Stimulated activated effector memory CD8-positive, alpha-beta T cell treated with anti-CD3 and anti-CD28 coated beads, Interleukin-12 subunit alpha, Interleukin-12 subunit beta, amount 100 ng/mL, for 72 hours (primary cell): Measurements from ENCODE around the gene SEC63.

ENCODE experiments used
- ATAC-seq: fragments of 150-1000 bp; cut with Tn5 transposase; 2 replicates; pipeline ENCODE4 v1.10.0; 2021
- DNase-seq, 2 donors: peaks; one replicate each; pipeline ENCODE4 v3.0.0; 2021 to 2022; ENCODE audit warnings: low spot score in 2 of 2
- H3K27ac Mint-ChIP-seq: one replicate; pipeline ENCODE4 v1.8.0; 2022; ENCODE audit warnings: mild to moderate bottlenecking, mixed read lengths
- H3K36me3 Mint-ChIP-seq: one replicate; pipeline ENCODE4 v1.8.0; 2022; ENCODE audit warnings: mild to moderate bottlenecking, mixed read lengths
- H3K4me1 Mint-ChIP-seq: one replicate; pipeline ENCODE4 v1.8.0; 2022; ENCODE audit warnings: mixed read lengths
- H3K4me3 Mint-ChIP-seq: one replicate; pipeline ENCODE4 v1.8.0; 2022; ENCODE audit warnings: mild to moderate bottlenecking, mixed read lengths
- H3K9me3 Mint-ChIP-seq: one replicate; pipeline ENCODE4 v1.8.0; 2022; ENCODE audit warnings: mixed read lengths

SEC63 gene

DNA sequence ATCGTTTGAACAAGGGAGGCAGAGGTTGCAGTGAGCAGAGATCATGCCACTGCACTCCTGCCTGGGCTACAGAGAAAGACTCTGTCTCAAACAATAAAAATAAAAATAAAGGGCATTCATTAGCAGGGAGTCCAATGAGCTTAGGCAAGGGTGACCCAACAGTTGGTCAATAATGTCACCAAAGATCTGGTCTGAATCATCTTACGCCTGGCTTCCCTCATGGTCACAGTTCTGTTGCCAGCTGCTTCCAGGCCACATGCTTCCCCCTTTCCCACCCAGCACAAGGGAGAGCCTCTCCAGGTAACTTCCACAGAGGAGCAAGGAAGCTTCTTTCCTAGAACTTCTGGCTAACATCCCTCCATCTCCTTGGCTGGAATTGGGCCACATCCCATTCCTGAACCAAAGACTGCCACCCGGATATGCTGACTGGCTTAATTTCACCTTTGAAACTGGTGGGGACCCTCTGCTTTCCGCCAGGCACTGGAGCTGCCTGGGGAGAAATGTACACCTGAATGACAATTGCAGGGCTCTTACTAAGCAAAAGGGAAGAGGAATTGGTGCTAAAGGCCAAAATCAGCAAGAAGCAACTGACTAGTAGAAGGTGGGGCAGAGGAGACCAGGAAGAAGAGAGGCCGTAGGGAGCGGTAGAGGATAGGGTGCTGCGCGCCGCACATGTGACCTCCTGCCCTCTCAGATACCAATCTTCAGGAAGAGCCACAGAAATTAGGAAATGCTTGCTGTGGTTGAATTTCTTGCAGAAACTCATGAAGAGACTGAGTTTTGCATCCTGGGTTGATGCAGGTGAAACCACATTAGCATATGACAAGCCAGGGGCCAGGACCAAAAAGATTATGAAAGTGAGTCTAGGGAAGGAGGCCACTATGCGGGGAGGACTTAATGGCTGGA is 125.6 kb downstream of the SEC63 start:
- H3K4me1 Mint-ChIP-seq = peaks cover 10% of the 10 kb centered on the region
- H3K9me3 Mint-ChIP-seq = no peaks in the 10 kb centered on the region
- peak in 1 of 2 donors; percentile 44 for DNase-seq
- ATAC-seq = no peak
- H3K36me3 Mint-ChIP-seq = peaks cover 6% of the 10 kb centered on the region
- no peak overlapping the region for H3K4me3 Mint-ChIP-seq
- H3K27ac Mint-ChIP-seq = peak overlapping the region; percentile 1

DNA sequence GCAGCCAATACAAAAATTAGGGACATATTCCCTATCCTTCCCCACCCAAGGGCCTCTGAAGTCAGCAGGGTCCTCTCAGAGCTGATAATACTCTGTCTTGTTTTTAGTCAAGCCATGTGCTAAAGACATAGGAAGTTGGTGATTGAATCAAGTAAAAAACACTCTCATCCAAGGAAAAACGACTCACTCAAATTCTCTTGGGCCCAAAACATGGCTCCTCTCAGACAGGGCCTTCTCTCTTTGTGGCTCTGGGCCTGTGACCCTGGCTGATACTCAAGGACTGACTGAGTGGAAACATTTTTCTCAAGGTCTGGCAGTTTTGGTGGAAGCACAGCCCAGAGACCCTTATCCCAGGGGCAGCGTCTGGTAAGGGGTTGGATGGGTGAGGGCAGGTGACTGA is 127.9 kb downstream of the SEC63 start:
- no peaks in the 10 kb centered on the region for H3K9me3 Mint-ChIP-seq
- ATAC-seq (peak; percentile 27), DNase-seq (no peak)
- H3K4me3 Mint-ChIP-seq = no peak overlapping the region
- H3K36me3 Mint-ChIP-seq = peaks cover 6% of the 10 kb centered on the region
- peaks cover 14% of the 10 kb centered on the region for H3K4me1 Mint-ChIP-seq
- no peak overlapping the region for H3K27ac Mint-ChIP-seq

DNA sequence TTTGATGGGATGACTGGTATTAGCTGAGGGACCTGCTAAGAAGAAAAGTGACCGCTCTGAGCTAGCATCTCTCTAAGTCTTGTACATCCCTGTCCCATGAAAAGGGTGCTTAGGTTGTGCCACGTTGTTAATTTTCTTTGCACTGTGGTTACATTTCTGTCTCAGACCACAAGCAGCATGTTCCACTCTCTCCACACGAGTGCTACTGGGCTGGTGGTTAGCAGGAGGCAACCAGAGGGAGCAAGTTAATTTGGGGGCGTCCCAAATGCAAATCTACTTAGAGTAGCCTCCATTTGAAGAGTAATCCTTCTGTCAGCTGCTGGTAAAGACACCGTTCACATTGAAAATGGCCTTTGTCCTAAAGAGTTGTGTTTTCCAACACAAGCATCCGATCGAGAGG is 130.5 kb downstream of the SEC63 start:
- Mint-ChIP-seq H3K4me3 (no peak overlapping the region), H3K9me3 (no peaks in the 10 kb centered on the region), H3K36me3 (peaks cover 15% of the 10 kb centered on the region), H3K27ac (no peak overlapping the region), H3K4me1 (peaks cover 31% of the 10 kb centered on the region)
- ATAC-seq (peak; percentile 42), DNase-seq (no peak)

DNA sequence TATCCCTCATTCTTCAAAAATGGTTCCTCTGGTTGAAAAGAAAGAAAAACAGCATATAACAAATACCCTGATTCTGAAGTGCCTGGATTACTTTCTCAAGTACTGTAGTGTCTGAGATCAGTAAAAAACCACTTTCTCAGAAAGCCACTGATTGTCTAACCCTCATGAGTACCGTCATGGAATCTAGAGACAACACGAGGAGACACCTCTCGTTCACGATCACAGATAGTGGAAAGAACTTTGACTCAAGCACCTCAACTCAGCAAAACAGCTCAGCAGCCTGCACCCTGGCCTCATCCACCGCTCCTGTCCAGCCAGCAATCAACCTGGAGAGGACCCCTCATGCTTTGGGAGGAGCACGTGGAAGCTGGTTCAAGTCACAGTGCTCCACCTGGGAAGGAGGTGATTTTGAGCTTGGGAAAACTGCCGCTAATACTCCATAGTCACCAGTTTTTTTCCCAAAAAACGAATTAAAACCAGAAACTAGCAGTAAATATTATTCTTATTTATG is 134.9 kb downstream of the SEC63 start:
- peak overlapping the region; percentile 93 for H3K27ac Mint-ChIP-seq
- peak overlapping the region; percentile 80 for H3K4me3 Mint-ChIP-seq
- no peaks in the 10 kb centered on the region for H3K9me3 Mint-ChIP-seq
- peak; percentile 81 for ATAC-seq
- peaks cover 11% of the 10 kb centered on the region for H3K36me3 Mint-ChIP-seq
- peaks cover 72% of the 10 kb centered on the region for H3K4me1 Mint-ChIP-seq
- DNase-seq = peak; percentile 29 to 70

DNA sequence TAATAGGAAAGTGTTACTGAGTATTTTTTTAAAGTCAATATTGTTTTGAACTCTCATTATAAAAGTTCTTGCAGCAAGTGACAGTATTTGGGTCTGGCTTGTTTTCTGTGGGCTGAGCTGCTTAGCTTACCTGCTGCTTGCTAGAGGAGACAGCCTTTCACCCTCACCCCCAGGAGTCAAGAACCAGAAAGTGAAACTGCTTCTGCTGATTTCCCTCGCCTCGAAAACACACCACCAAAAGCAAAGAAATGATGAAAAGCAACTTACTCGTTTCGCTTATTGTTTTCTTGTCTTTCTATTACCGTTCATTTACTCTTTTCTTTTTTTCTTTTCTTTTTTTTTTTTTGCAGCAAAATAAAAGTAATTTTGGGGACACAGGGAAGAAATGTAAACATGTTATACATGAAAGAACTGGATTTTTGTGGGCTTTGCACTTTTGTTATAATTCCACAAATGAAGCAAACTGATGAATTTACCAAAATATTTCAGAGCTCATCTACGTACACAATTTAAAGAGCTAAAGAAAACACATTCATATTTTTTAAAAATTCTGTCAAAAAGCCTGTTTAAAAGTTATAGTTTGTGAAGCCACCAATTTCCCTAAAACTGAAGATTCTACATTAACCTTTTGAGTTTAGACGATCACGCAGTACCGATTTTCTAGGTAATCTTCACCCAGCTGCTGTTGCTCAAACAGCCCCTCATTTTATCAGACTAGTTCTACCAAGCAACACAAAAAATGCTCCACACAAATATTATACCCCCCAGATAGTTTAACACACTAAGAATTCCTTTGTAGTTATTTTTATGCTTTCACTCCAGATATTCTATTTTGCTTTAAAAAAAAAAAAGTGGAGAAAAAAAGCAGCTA is 135.6 kb downstream of the SEC63 start:
- Mint-ChIP-seq H3K27ac (peak overlapping the region; percentile 93), H3K4me1 (peaks cover 79% of the 10 kb centered on the region), H3K9me3 (no peaks in the 10 kb centered on the region), H3K36me3 (peaks cover 11% of the 10 kb centered on the region), H3K4me3 (peak overlapping the region; percentile 80)
- DNase-seq (peak in 1 of 2 donors; percentile 67), ATAC-seq (no peak)

DNA sequence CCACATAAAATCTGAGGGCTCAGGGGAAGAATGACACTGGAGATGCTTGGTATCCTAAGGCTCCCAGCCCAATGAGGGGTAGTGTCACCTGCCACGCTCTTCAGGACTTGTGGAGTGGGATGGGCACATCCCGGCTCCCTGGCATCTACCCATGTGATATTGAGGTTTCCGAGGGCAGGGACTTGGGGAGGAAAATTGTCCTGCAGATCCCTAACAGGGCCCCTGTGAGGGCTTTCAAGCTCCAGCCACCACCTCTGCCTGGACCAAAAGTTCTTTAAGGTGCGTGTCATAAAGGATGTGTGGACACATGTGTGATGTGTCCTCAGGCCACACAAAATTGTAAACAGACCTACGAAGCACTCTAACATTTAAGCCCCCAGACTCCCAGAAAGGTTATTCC is 136.4 kb downstream of the SEC63 start:
- ATAC-seq (no peak), DNase-seq (peak in 1 of 2 donors; percentile 51)
- peak overlapping the region; percentile 93 for H3K27ac Mint-ChIP-seq
- H3K4me1 Mint-ChIP-seq = peaks cover 87% of the 10 kb centered on the region
- H3K9me3 Mint-ChIP-seq = no peaks in the 10 kb centered on the region
- H3K4me3 Mint-ChIP-seq = peak overlapping the region; percentile 80
- peaks cover 11% of the 10 kb centered on the region for H3K36me3 Mint-ChIP-seq

DNA sequence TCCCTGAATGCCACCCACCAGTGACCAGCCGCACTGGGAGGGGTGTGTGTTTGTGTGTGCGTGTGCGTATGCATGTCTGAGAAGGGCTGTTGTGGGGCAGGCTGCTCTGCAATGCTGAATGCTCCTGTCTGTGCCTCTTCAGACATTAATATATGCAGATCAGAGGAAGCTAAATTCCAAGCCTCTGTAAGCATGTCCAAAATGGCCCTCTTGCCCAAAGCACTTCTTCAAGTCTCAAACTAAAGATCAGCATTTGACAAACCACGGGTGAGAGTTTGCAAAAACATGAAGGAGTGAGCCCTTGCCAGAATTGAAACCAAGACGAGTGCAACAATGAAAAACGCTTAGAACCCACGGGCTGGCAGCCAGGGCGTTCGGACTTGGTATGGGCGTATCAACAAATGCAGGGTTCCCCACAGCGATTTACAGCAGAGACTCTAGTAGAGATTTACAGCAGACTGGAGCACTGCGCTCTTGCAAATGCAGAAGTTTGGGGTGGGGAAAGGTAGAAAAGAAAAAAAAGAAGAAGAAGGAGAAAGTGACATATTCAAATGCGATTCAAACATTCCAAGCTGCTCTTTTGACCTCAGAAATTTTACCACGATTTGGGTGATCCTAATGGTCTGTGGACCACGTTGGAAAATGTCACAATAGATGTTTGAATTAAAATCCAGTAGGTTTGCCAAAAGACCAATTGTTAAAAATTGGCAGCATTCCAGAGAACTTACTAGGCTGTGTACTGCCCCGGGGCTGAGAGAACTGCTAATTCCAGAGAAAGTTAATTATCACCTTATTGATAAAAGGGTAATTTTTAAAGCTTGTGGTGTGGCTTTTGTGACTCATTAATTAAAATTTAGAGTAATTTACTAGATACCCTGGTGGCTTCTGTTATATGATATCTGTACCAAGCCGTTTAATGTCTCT is 137.4 kb downstream of the SEC63 start:
- H3K9me3 Mint-ChIP-seq = no peaks in the 10 kb centered on the region
- peaks cover 11% of the 10 kb centered on the region for H3K36me3 Mint-ChIP-seq
- peak overlapping the region; percentile 80 for H3K4me3 Mint-ChIP-seq
- H3K4me1 Mint-ChIP-seq = peaks cover 95% of the 10 kb centered on the region
- H3K27ac Mint-ChIP-seq = peak overlapping the region; percentile 93
- ATAC-seq = peak; percentile 6
- DNase-seq = peak in 1 of 2 donors; percentile 67

DNA sequence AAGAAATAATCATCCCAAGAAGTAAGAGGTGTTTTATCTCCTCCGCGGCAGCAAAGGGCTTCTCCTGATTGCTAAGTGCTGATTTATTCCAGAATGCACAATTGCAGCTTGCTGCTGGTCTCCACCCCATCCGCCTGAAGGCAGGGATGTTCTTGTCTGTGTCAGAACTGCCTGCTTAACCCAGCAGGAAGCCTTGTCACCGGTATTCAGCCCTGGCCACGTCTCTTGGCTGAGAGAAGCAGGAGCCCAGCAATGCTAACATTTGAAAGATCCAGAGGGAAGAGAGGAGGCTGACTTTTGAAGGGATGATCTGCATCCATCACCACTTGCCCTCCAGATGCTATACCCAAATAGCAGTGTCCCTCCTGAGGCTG is 138.1 kb downstream of the SEC63 start:
- DNase-seq (peak in 1 of 2 donors; percentile 63), ATAC-seq (peak; percentile 44)
- Mint-ChIP-seq H3K4me1 (peaks cover 90% of the 10 kb centered on the region), H3K9me3 (no peaks in the 10 kb centered on the region), H3K4me3 (peak overlapping the region; percentile 80), H3K27ac (peak overlapping the region; percentile 93), H3K36me3 (peaks cover 11% of the 10 kb centered on the region)

DNA sequence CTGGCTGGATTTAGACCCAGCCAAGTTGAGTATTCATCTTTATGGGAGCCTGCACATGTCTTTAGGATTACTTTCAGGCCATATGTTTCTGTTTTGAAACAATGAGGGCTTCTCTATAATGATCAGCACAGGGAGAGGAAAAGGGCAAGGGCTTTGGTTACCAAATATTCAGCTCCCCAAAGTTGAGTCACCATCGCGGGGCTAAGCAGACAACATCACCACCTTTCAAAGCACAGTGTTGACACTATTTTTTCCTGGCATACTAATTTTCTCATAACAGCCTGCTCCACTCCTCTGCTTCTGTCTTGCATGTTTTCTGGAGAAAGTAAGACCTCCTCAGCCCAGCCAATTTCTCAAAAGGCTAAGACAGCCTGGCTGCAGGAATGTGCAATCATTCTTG is 138.8 kb downstream of the SEC63 start:
- Mint-ChIP-seq H3K4me3 (peak overlapping the region; percentile 80), H3K4me1 (peaks cover 83% of the 10 kb centered on the region), H3K27ac (no peak overlapping the region), H3K9me3 (no peaks in the 10 kb centered on the region), H3K36me3 (peaks cover 10% of the 10 kb centered on the region)
- DNase-seq (peak in 1 of 2 donors; percentile 48), ATAC-seq (no peak)

DNA sequence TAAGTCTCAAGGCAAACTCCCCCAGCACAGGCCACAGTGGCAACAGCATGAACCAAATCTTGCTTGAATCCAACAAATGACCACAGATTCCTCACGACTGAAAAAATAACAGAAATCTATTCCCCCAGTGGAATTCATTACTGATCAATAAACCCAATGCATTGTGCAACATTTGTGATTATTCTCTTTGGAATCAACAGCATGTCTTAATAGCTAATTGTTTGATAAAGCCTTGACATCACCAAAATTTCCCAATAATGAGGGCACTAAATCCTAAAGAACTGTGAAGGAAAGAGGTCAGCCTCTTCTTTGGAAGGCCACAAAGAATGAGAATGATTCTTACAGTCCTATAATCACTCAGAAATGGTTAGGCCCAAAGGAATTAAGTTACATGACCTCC is 139.7 kb downstream of the SEC63 start:
- Mint-ChIP-seq H3K27ac (no peak overlapping the region), H3K4me1 (peaks cover 75% of the 10 kb centered on the region), H3K4me3 (peak overlapping the region; percentile 80), H3K36me3 (peaks cover 4% of the 10 kb centered on the region), H3K9me3 (no peaks in the 10 kb centered on the region)
- DNase-seq = no peak
- no peak for ATAC-seq

DNA sequence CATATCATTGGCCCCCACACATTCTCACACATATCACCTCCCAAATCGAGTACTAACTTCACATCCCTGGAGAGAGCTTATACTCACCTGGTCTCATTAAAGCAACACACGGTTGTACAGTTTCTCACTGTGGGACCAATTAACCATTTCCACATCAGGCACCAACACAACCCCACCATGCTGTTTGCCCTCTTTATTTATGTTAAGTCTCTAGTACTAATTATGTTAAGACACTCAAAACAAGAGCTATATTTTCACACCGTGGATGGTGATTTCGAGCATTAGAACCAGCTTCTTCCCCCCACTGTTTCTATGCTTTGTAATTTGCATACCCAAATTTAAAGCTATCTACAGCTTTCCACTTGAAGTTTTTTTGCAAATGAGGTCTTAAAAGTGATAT is 140.2 kb downstream of the SEC63 start:
- DNase-seq = peak in 1 of 2 donors; percentile 49
- ATAC-seq = peak; percentile 39
- Mint-ChIP-seq H3K9me3 (no peaks in the 10 kb centered on the region), H3K4me3 (peak overlapping the region; percentile 80), H3K4me1 (peaks cover 72% of the 10 kb centered on the region), H3K36me3 (no peaks in the 10 kb centered on the region), H3K27ac (peak overlapping the region; percentile 16)
